GM18907 (cell line): ENCODE measurements around the gene SEMA4D.

Experiments used
- ATAC-seq: cut with Tn5 transposase; IDR thresholded peaks from one replicate; pipeline ENCODE4 v1.9.1; 2021; ENCODE audit warnings: mild to moderate bottlenecking, moderate library complexity; ENCODE audit not compliant: unreplicated experiment

Gene SEMA4D

DNA sequence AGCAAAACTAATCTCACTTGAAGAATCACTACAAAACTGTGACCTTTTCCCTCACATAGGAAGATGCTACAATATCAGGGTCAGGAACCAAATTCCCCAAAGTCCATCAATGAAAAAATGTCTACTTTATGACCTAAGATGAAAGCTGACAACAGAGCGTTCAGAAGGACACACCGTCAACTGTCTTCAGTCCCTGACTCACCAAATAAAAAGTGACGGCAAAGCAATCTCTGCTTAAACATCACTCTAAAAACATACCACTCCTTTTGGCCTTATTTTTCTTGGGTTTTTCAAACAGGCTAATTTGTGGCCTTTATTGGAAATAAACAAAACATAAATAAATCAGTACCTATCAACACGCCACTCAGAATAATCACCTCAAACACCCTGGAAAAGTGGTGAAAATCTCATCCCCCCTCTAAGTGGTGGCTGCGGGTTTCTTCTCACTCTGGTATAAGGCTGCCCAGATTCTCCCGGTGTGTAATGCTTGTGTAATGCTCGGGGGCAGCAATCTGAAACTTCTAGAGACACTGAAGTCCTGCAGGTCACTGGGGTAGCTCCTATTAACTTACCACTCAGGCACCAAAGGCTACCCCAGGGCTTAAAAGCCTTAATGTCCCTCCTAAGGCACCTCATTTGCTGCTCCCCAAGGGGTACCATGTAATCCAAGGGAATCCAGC lies 29.5 kb downstream of the SEMA4D start:
- no peak for ATAC-seq

DNA sequence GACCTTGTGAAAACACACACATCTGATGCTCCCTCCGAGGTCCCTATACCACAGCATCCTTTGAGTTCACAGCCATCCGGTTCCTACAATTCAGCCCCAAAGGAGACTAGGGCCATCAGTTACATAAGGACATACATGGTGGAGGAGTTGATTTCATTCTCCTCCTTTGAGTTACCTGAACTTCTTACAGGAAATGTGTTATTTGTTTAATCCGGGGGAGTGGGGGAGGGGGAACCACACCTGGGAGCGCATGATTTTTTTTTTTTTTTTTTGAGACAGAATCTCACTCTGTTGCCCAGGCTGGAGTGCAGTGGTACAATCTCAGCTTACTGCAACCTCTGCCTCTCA lies 30.7 kb downstream of the SEMA4D start:
- no peak for ATAC-seq

DNA sequence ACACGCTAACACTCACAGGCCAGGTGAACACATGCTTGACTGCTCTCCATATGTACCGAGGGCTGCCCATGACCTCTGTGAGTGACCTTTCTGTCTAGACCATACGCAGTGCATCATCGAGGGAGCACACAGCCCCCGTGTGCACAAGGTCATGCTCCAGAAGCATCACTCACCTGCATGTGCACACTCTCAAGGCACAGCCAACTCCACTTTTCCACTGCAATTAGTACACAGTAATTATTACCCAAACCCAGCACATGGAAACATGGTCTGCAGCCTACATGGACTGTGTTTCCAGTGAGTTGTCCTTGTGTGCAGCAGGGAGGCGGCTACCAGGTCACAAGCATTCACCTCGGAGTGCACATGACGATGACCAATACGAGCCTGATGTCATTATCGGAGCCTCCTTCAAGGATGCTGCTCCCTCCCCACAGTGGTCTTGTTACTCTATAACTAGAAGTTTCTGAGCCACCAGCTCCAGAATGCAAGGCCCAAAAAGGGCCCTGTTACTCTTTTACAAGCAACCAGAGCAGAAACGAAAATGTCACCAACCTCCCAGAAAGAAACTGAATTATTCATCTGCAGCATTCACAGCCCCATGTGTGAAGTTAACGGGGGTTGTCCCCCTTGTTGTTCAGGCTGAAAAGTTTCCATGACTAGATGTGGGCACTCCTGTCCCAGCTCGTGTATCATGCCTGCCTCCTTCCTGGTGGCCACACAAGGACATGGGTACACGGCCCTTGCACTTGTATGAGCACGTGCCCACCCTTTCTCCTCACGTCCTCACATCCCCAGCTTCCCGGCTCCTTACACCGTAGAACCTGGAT lies 31.2 kb downstream of the SEMA4D start:
- ATAC-seq, result peak; percentile 76

DNA sequence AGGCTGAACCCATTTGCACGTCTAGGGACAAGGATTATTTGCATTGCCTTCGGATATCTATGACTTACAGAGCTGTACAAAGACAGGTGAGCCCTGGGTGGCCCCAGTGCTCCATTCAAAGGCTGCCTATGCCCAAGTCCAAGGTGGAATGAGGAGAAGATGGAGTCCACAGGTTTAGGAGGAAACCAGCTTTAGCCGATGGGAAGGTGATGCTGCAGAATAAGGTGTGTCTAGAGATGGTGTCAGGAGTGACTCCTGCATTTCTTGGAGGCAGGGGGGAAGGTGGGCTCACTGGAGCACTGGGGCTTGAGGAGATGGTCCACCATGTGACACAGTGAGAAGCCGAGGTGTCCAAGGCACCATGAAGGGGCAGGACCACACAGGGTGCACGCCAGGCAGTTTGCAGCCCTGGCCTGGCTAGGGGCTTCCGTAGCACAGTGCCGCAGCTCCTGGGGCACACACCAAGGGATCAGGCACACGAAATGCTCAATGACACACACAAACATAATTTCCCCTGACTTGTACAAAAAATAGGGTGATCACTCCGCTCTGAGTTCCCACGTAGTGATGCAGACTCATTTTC lies 32.1 kb downstream of the SEMA4D start:
- no peak for ATAC-seq

DNA sequence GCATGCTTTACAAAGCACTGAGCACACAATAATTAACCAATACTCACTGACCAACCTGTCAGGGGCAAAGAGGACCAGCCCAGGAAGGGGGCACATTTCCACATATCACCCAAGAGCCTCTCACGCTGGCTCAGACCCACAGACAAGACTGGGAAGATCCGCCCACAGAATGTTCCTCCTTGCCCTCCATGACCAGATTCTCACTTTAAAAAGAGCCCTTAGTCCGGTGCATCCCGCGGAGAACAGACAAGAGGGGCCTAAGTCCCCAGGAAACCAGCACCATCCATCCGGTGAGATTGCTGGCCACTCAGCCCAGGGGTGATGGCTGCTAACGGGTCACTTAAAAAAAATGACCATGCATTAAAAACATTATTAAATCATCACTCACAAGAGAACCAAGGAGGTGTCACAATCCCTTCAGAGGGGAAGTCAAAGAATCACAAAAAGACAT lies 32.9 kb downstream of the SEMA4D start:
- ATAC-seq, result peak; percentile 16

DNA sequence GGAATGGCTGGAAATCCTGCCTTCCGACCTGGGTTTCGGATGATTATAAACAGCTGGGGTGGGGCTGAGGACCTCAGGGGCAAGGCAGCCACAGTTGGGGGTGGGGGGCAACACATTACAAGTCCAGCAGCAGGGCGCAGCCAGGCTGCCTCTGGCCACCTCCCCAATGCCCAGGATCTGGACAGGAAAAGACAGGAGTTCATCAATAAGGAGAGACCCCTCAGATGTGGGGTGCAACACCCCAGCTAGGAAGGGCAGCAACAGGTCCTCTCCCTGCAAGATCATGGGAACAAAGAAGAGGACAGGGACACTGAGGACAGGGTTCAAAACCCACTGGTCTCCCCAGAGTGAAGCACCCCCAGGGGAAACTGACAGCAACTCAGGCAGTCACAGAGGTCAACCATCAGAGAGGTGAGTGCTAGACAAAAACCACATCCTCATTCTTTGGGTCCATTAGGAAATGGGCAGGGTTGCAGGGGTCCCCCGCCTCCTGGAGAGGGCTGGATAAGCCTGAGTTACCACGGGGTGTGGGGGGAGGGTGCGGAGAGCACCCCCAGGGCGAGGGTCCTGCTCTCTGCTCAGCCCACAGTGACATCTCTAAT lies 33.5 kb downstream of the SEMA4D start:
- ATAC-seq, result peak; percentile 43

DNA sequence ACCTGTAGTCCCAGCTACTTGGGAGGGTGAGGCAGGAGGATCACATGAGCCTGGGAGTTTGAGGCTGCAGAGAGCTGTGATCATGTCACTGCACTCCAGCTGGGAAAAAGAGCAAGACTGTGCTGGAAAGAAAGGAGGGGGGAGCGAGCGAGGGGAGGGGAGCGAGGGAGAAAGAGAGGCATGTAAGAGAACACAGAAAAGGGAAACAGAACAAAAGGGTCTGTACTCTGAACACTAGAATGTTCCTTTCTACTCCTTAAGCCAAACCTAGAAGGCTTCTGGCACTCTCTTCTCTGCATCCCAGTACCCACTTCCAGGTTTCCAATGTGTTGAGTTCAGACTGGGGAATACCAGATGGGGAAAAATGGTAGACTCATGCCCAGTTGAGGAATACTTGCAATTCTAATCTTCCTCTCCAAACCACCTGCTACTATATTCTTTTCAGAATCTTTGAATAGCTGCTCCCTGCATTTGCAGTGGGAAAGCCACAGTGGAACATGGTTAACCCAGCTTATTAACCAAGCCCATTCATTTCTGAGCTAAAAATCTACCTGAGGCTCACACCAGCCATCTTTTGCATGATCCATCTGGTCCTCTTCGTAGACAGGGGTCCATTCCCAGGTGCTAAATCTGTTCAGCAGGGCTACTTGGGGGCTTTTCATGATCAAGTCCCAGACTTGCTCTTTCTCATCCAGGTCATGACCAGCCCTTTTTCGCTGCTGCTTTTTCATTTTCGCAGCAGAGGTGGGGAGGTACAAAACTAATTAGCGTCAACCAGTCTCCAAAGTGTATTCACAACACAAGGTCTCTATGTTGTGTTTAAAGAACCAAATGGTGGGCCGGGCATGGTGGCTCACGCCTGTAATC lies 34.9 kb downstream of the SEMA4D start:
- no peak for ATAC-seq

DNA sequence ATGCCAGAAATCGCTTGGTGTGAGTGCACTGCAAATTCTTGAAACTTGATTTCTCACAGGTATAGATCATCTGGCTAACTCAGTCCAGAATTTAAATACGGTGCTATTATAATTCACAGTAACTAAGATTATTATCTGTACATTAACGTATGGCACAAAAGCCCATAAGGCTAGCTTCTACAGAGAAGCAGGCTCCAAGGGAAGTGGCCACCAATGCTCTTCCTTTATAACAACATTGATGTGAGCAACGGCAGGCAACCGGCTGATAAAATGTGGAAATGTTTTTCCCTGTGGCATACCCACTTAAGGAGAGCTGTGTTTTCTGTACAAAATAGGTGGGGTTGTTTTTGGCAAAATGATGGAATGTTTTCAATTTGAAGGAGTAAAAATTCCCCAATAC lies 35.7 kb downstream of the SEMA4D start:
- ATAC-seq, result no peak

DNA sequence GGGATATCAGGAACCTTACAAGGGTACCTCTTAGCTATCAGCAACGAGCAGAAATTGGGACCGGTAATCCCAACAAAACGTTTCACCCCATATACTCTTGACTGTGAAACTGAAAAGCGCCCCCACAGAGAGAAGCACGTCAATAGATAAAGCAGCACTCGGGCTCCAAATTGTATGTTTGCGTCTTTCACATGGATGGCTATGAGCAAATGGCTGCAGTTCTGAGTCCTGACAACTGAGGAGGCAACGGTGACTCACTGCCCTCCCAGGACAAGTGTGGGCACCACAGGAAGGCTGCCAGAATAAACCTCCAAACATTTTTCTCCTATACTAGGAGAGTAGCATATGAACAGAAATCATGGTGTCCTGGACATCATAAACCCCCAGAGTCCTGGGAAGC lies 36.6 kb downstream of the SEMA4D start:
- ATAC-seq, result no peak

DNA sequence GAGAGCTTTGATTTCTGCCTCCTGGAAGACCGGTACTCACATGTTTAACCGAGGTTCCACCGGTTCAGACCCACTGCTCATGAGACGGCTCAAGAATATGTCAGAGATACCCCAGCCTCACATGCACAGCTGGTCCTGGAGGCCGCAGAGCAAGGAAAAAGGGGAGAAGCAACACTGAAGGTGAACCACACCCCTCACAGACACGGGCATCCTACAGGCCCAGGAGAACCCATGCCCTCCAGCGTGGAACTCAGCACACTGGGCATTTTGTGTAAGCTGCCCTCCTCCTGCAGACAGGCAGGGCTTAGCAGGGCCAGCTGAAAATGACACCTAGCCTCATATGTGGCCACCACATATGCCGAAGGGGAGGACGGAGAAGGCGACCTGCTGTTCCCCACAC lies 37.4 kb downstream of the SEMA4D start:
- no peak for ATAC-seq

DNA sequence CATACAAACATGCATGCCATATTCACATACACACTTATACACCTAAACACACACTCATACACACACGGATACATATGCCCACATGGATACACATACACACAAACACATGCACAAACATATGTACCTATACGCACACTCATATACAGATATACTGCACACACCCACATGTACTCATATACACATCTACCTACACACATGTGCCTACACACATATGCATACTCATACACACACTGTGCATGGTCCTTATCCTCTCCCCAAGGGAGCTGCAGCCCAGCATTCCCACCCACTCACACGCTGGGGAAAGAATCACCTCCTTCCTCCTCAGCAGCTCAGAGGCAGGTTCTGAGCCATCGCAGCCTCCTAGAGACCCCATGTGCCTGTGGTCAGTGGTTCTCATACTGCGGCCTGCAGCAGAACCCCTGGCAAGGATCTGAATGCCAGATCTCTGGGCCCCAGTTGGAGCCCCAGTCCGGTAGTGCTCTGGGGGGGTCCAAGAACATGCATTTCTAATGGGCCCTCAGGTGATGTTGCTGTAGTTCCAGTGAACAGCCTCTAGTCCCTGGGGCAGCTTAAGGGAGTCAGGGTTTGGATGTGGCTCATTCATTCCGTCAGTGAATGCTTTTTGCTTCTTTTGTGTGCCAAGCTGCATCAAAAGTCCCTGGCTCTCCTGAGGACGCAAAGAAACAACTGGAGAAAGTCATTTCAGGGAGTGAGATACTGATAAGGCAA lies 39.0 kb downstream of the SEMA4D start:
- ATAC-seq, result no peak

DNA sequence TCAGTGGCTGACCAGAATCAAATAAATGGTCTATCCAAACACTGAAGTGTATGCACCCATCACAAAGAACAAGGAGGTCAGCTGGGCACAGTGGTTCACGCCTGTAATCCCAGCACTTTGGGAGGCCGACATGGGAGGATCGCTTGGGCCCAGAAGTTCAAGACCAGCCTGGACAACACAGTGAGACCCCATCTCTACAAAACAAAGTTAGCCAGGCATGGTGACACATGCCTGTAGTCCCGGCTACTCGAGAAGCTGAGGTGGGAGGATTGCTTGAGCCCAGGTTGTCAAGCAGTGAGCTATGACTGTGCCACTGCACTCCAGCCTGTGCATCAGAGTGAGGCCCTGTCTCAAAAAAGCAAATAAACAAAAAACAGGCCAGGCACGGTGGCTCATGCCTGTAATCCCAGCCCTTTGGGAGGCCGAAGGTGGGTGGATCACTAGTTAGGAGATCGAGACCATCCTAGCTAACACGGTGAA lies 40.5 kb downstream of the SEMA4D start:
- no peak for ATAC-seq

DNA sequence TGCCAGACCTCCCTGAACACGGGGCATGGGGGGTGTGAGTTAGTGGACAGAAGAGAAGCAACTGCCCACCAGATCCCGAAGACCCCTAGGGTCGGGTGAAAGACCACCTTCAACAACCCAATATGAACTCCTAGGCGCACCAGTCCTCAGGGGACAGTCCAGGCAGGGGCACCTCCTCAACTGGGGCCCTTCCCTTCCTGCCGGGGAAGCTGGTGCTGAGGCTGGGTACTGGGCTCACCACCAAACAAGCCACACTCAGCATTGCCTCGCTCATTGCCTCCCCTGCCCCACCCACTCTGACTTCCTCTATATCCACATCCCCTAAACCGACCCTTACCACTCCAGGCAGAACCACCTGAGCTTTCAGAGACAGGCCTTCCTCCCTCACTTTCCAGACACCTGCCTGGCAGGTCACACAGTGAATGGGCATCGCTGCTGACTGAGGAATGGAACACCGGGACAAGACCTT lies 42.5 kb downstream of the SEMA4D start:
- no peak for ATAC-seq

DNA sequence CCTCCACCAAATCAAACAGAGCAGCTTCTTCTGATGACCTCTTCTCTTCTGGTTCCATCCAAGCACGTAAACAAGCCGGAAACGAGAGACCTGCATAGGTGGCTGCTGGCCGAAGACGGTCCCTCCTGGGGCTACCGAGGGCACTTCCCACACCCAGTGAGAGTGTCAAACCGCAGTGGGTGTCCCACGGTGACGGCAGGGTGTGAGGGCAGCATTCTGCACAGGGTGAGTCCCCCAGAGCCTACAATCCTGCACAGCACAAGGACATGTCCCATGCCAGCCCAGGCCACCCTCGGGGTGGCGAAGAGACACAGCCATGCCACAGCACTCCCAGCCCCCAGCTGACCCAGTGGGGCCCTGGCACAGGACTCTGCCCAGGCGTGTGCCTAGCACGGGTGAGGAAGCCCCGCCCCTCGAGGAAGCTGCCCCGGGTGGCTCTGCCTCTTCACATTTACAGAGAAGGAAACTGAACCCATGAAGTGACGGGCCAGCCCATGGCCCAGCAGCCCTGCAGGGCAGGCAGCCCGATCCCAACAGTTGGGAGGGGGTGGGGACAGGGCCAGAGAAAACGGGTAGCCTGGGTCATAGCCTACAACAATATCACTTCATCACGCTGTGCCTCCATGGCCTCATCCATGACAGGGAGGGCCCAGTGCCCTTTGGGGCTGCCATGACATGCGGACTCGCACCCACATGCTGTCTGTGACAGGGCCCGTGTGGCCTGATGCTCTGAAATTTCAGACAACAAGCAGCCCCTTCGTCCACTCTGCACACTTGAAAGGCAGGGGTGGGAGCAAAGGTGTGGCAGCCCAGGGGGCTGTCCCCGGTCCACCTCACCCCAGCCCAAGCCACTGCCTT lies 43.2 kb downstream of the SEMA4D start:
- ATAC-seq, result no peak

DNA sequence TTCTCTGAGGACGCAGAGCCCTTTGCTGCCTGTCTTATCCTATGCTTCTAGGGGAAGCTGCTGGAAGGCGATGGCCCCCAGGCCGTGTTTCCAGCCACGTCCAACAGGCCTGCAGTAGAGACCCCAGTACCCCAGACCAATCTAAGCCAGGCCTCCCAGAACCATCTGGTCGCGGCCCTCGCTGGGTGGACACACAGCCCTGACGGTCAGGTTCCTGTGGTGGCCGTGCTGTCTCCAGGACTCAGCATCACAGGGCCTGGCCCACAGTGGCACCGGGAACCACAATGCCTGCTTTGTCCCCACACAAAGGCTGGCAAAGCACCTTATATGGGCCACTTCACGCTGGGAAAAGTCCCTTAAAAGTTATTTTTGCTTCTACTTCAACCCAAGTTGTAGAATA lies 44.5 kb downstream of the SEMA4D start:
- ATAC-seq, result no peak

DNA sequence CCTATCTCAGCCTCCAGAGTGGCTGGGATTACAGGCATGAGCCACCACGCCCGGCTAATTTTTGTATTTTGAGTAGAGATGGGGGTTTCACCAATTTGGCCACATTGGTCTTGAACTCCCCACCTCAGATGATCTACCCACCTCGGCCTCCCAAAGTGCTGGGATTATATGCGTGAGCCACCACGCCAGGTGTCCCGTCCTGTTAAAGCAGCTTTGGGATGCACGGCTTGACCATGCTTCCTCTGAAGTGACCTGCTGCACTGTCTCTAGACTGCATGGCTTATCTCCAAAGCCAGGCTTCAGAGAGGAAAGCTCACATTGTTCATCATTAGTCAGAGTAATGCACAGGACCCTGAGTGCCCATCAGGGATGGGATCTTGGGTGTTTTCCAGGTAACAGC lies 45.4 kb downstream of the SEMA4D start:
- no peak for ATAC-seq

DNA sequence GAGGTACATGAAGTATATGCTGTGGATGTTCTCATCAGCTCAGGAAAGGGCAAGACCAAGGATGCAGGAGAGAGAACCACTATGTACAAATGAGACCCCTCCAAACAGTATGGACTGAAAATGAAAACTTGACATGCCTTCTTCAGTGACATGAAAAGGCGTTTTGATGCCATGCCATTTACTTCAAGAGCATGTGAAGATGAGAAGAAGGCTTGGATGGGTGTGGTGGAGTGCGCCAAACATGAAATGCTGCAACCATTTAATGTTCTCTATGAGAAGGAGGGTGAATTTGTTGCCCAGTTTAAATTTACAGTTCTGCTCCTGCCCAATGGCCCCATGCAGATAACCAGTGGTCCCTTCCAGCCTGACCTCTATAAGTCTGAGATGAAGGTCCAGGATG lies 47.7 kb downstream of the SEMA4D start:
- no peak for ATAC-seq

DNA sequence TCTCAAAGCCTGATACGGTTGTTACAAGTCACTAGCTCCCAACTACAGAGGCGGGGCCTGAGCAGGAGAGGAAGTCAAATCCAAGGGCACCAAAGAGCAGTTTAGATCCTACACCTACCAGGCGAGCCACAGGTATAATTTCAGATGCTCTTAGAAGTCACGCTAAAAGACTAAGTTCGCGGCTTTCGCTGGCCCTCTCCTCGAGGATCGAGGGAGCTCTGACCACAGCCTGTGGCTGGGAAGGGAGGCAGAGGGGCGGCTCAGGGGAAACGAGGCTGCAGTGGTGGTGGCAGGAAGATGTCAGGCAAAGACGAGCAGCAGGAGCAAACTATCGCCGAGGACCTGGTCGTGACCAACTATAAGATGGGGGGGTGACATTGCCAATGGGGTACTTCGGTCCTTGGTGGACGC lies 48.6 kb downstream of the SEMA4D start:
- ATAC-seq, result no peak

DNA sequence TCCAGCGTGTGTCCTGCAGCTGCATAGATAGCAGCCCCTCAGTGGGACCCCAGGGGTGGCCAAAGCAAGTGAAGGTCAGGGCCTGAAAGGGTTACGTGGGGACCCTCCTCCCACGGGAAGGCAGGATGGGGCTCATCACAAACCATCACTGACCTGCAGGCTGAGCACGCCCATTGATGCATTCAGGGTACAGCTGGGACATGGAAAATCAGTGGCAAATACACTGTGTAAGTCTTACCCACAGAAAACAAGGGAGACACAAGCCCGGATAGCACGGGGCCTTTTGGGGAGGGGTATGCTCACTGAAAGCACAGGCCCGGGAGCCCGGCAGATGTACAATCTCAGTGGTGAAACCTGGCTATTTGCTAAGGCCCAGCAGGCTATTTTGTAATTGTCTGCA lies 49.1 kb downstream of the SEMA4D start:
- ATAC-seq, result no peak
